GM06990 (cell line): ENCODE measurements around the gene RTRAF.

Experiments used
- DNase-seq: peaks from one replicate; pipeline ENCODE4 v3.0.0-alpha.2; 2011; ENCODE audit not compliant: insufficient read length; ENCODE audit errors: extremely low read depth
- H3K27me3 ChIP-seq: replicated peaks from 2 replicates; pipeline ENCODE4 v1.6.0; 2011; ENCODE audit warnings: low read length; ENCODE audit not compliant: control insufficient read depth, insufficient read depth
- H3K36me3 ChIP-seq: 2 replicates; pipeline ENCODE4 v1.5.1; 2011; ENCODE audit warnings: low read length; ENCODE audit not compliant: control insufficient read depth, insufficient read depth
- H3K4me3 ChIP-seq: replicated peaks from 2 replicates; pipeline ENCODE4 v1.5.1; 2011; ENCODE audit warnings: low read depth, mild to moderate bottlenecking, control low read depth, low read length
- CTCF ChIP-seq: IDR thresholded peaks from 2 replicates; pipeline ENCODE4 v1.5.1; 2011; ENCODE audit warnings: low read length, control low read depth, mild to moderate bottlenecking, inconsistent platforms; ENCODE audit not compliant: insufficient read depth, poor library complexity, severe bottlenecking

RTRAF gene

GRCh38 chr14:51963286-51963685, 26.1 kb upstream of the RTRAF start:
- DNase-seq: no peak
- Histone ChIP-seq H3K4me3 (no peak overlapping the region), H3K36me3 (no peaks in the 10 kb centered on the region), H3K27me3 (no peaks in the 10 kb centered on the region)
- TF ChIP-seq CTCF: no peak

DNA sequence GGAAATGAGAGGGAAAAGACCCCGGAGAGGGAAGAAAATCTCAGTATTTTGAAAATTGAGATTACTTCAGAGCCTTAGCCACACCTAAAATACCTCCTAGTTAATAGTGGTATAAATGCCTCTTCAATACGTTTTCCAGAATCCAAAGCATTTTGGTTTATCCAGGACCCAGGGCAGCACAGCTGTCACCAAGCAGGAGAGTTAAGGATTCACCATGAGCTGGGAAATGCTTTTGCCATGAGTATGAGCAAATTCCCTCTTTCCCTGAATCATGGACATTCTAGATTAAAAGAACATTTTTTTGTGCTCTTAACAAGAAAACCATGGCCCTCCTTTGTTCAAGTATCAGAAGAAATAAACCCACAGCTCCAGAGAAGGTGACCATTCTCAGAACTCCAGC, 21.8 kb upstream of the RTRAF start:
- Histone ChIP-seq H3K4me3 (no peak overlapping the region), H3K36me3 (no peaks in the 10 kb centered on the region; the same call in 1 of the 2 replicates), H3K27me3 (no peaks in the 10 kb centered on the region)
- TF ChIP-seq CTCF: no peak
- no peak for DNase-seq

GRCh38 chr14:51969852-51970540, 19.4 kb upstream of the RTRAF start:
- no peaks in the 10 kb centered on the region; the same call in 1 of the 2 replicates for H3K36me3 ChIP-seq
- DNase-seq: no peak
- no peak overlapping the region for H3K4me3 ChIP-seq
- TF ChIP-seq CTCF: no peak
- H3K27me3 ChIP-seq: no peaks in the 10 kb centered on the region

DNA sequence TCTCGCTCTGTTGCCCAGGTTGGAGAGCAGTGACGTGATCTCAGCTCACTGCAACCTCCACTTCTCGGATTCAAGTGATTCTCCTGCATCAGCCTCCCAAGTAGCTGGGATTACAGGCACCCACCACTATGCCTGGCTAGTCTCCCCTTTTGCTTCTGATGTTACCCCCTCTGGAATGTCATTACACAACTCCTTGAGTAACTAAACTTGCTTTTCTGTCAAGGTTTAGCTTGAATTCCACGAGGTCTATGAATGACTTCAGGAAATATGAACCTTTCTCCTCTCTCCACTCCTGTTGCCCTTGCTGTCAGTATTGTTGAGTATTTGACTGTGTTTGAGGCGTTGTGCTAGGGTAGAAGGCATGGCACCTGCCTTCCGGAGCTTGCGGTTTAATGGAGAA, 16.8 kb upstream of the RTRAF start:
- Histone ChIP-seq H3K27me3 (no peaks in the 10 kb centered on the region), H3K36me3 (no peaks in the 10 kb centered on the region; the same call in 1 of the 2 replicates), H3K4me3 (no peak overlapping the region)
- no peak for DNase-seq
- no peak for TF ChIP-seq CTCF

DNA sequence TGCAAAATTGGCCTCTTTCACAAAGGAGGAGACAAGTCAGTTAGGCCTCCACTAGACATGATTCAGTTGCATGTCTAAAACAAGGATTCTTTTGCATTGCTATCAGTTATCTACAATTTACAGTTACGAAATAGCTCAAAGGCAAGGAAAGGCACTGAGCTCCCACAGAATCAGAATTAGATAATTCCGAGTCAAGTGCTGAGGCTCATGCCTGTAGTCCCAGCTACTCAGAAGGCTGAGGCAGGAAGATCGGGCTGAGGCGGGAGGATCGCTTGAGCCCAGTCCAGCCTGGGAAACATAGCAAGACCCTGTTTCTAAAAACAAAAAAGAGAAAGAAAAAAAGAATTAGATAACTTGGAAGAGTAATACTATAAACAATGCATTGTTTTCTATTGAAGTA, 12.3 kb upstream of the RTRAF start:
- TF ChIP-seq CTCF: no peak
- no peak for DNase-seq

GRCh38 chr14:51978681-51979085, 10.7 kb upstream of the RTRAF start:
- Histone ChIP-seq H3K36me3 (no peaks in the 10 kb centered on the region), H3K4me3 (no peak overlapping the region), H3K27me3 (no peaks in the 10 kb centered on the region)
- no peak for TF ChIP-seq CTCF
- DNase-seq: no peak

More for the DNA sequence above, 12.3 kb upstream of the RTRAF start:
- no peaks in the 10 kb centered on the region for H3K36me3 ChIP-seq
- H3K27me3 ChIP-seq: no peaks in the 10 kb centered on the region
- no peak overlapping the region for H3K4me3 ChIP-seq
